ENCODE data around the gene TRAF3. TPM values are rescaled to one million over a fixed set of nuclear protein-coding genes. Genes with fewer than 3 reads are reported as not detected.
A peak's percentile ranks its signal among the peaks of the same experiment; 100 is the strongest.

The TRAF3 gene
- total RNA-seq, 4 donors from 2014 or later, result 12.6 to 44.9 (median 28.1) TPM

DNA sequence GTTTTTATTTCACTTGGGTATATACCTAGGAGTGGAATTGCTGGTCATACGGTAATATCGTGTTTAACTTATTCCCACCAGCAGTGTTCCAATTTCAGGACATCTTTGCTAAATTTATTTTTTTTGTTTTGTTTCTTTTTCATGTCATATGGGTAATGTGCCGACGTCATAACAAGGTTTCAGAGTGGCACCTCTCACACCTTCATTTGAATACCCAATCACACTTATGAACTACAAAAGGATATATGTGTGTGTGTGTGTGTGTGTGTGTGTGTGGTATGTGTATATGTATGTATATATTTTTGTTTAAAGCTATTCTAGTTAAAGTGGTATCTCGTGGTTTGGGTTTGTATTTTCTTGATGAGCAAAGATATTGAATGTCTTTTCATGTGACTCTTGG, 12.1 kb downstream of the TRAF3 start:
- ATAC-seq (ENCODE audit: low FRiP score) (no peak), DNase-seq (ENCODE audit: low spot score) (no peak)
- TF ChIP-seq, protein P1, sequence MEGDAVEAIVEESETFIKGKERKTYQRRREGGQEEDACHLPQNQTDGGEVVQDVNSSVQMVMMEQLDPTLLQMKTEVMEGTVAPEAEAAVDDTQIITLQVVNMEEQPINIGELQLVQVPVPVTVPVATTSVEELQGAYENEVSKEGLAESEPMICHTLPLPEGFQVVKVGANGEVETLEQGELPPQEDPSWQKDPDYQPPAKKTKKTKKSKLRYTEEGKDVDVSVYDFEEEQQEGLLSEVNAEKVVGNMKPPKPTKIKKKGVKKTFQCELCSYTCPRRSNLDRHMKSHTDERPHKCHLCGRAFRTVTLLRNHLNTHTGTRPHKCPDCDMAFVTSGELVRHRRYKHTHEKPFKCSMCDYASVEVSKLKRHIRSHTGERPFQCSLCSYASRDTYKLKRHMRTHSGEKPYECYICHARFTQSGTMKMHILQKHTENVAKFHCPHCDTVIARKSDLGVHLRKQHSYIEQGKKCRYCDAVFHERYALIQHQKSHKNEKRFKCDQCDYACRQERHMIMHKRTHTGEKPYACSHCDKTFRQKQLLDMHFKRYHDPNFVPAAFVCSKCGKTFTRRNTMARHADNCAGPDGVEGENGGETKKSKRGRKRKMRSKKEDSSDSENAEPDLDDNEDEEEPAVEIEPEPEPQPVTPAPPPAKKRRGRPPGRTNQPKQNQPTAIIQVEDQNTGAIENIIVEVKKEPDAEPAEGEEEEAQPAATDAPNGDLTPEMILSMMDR (IDR thresholded peaks at IDR 0.05), result no peak

DNA sequence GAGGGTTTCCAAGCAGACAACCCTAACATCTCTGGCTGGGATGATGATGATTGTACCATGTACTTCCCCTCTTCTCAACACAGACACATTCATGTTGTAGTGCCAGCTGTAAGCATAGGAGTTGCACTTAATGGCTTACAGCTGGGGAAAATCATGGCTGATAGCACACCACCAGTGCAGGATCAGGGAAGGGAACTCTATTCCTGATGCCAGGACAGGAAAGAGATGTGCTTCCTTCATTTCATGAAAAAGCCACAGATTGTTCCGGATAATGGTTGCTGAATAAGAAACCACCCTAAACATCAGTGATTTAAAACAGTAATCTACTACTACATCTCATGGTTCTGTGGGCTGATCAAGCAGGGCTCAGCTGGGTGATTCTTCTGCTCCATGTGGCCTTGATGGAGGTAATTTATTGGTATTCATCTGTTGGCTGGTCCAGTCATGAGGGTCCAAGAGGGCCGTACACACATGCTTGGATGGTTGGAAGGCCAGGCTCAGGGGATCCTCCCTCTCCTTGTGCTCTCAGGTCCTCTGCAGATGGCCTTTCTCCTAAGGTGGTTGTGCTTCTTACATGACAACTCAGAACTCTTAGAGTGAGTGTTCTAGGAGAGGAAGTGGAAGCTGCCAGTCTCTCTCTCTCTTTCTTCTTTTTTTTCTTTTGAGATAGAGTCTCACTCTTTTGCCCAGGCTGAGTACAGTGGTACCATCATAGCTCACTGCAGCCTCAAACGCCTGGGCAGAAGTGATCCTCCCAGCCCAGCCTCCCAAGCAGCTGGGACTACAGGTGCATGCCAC, 16.5 kb downstream of the TRAF3 start:
- ATAC-seq (ENCODE audit: low FRiP score) (no peak), DNase-seq (ENCODE audit: low spot score) (no peak)
- TF ChIP-seq, protein P1 (IDR thresholded peaks at IDR 0.05), result no peak

DNA sequence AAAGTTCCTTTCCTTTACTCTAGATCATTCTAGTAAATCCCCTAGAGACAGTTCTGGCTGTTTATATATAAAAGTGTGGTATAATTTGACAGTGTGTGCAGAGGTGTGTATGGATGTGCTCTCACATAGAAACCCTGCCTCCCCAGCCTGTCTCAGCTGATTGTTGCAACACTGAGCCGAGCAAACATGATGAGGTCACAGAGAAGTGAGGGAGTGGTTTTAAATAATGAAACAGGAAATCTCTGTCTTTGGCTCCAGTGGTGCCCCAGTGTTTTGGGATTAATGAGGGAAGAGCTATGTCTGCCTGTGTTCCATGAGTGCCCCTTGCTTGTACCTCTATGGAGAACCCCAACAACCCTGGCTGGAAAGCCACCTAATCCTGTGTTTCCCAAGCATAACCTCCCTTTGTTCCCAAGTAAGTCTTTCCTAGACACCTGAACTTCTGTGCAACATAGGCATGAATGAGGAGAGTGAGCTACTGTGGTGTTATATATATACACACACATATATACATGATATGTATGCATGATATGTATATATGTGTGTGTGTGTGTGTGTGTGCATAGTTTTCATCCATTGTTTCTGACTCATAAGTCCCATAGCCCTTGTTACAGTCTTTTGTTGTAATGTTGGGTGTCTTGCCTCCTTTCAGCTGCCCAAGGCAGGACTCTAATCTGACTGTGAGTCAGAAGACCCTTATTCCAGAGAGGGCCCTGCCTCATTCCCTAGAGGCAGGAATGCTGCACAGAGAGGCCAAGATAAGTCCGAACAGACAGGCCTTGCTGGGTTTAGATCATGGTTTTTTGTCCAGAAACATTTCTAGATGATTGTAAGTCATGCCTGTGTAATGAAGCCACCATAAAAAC, 18.0 kb downstream of the TRAF3 start:
- TF ChIP-seq, protein P1 (IDR thresholded peaks at IDR 0.05), result no peak
- DNase-seq (ENCODE audit: low spot score), result no peak
- ATAC-seq (ENCODE audit: low FRiP score), result peak; percentile 86

- DNase-seq (ENCODE audit: low spot score) (no peak), ATAC-seq (ENCODE audit: low FRiP score) (no peak)
- TF ChIP-seq, protein P1 (IDR thresholded peaks at IDR 0.05), result no peak
These were observed 19.5 kb downstream of the TRAF3 start for GRCh38 chr14:102796661-102797190.

DNA sequence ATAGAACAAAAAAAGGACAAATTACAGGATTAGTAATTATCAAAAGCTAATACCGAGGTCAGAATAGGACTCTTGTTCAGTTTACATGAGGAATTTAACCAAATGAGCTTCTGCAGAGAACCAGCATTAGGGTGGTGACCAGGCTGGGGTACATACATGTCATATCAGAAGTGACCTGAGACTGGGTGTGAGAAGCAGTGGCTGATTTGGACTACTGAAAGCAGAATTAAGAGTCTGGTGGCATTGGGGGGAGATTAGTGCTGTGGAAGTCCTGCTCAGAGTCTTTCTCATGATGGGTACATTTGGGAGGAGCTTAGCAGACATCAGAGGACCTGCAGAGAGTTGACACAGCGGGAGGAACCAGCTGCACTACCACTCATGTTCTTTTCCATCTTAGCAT, 21.7 kb downstream of the TRAF3 start:
- ATAC-seq (ENCODE audit: low FRiP score) (no peak), DNase-seq (ENCODE audit: low spot score) (no peak)
- TF ChIP-seq, protein P1 (IDR thresholded peaks at IDR 0.05), result no peak

DNA sequence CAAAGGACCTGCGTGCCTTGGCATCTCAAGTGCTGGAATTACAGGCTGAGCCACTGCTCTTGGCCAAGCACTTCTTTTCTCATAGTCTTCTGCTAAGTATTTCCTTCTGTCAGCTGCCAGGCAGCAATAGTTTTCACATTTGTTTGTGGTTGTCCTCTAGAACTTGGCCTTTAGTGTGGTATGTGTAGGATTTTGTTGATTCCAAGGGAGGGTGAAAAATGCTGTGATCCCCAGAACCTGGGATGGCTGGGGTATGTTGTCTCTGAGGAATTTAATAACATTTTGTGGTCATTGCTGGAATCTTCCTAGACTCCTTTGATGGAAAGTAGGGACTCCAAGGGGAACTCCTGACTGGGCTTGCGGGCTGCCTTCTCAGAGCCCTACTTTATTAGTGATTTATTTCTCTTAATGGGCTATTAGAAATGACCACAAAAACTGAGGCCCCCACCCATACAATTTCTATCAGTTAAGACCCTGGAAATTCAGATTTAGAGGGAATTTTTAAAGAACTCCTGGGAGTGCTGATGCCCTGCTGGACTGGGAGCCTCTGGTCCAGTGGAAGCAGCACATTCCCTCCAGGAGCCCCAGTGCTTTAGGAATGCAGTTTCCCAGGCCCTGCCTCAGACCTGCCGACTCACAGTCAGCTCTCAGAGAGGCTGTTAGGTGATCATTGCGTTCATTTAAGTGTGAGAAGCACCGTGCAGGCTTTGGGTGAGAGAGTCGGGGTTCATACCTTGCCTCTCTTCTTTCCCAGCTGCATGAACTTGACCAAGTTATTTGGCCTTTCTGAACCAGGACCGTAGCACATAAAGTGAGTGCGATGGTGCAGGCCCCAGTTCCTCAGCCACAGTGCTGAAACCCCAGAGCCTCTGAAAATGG, 22.7 kb downstream of the TRAF3 start:
- ATAC-seq (ENCODE audit: low FRiP score) (no peak), DNase-seq (ENCODE audit: low spot score) (no peak)
- TF ChIP-seq, protein P1 (IDR thresholded peaks at IDR 0.05), result no peak
